Measurements from ENCODE around the gene MCTP1. TPM values are rescaled to one million over a fixed set of nuclear protein-coding genes. Genes with fewer than 3 reads are reported as not detected.

MCTP1 gene
- total RNA-seq, 1 experiment from 2014 or later, result 0.41 TPM

DNA sequence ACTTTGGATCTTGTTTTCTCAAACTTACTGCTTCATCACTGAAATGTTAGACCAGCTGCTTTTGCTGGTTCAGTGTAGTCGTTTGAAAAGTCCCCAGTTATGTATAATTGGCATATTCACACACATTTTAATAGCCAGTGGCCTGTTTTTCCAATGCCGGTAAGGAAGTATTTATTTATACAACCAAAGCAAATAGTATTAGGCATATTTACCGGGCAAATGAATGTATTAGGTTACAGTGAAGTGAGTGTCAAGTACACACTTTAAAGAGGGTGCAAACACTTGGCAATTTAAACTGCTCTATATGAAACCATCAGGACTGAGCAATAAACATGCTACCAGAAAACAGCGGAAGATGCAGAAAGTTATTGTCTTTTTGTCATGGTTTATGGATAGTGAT is 242.9 kb downstream of the MCTP1 start:
- no peaks in the 10 kb centered on the region for H3K4me1 ChIP-seq (ENCODE audit: low read length)
- H3K9ac ChIP-seq (ENCODE audit: low read length), result no peak overlapping the region
- H3K9me3 ChIP-seq (ENCODE audit: low read length), result no peaks in the 10 kb centered on the region
- no peak overlapping the region for H3K27ac ChIP-seq (ENCODE audit: low read length)
- no peak overlapping the region for H2AFZ ChIP-seq (ENCODE audit: low read length)
- 0 out of 2 replicates have a peak, but pooled peaks cover 4% of the 10 kb centered on the region for H3K9me2 ChIP-seq (replicated peaks; ENCODE audit: insufficient read depth, low read length)
- no peak for DNase-seq
- H3K4me2 ChIP-seq (ENCODE audit: low read depth, low read length, poor library complexity, severe bottlenecking), result no peak overlapping the region
- H3K27me3 ChIP-seq (ENCODE audit: low read length), result no peaks in the 10 kb centered on the region
- no peaks in the 10 kb centered on the region for H4K20me1 ChIP-seq (ENCODE audit: insufficient read depth, low read depth, low read length)
- H3K36me3 ChIP-seq (ENCODE audit: insufficient read depth, low read length), result no peaks in the 10 kb centered on the region
- H3K79me2 ChIP-seq (ENCODE audit: low read length), result no peaks in the 10 kb centered on the region
- no peak overlapping the region for H3K4me3 ChIP-seq (ENCODE audit: low read length)

DNA sequence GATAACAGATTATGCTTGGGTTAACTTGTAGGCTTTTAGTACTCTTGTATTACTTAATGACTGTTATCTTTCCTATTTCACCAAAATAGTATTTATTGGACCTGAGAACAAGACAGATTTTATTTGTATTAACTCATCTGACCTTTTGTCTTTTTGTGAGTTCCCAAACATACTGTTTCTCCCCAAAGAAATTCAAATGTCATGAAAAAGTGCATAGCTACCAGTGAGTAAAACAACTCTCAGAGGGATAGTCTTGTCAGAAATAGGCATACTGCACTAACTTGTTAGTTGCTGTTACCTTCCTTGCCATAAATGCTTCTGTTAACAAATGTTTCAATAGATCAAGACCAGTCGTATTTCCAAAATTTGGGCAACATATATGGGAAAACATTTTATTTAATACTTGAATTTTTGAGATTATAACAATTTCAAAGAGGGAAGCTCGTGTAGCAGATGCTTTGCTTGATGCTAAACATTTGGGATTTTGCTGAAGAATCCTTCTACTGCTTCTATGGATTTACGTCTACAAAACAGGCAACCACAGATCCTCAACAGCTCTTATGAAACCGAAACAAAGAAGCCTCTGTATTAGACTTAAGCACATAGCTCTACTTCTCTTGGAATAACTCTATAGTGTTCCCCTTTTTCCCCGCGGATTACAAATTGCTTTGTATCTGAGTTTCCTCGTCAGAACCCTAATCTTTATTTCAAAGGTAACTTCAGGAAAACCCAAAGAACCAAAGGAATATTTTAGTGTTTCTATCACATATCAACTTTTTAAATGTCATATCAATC is 248.8 kb downstream of the MCTP1 start:
- DNase-seq, result no peak
- H3K9ac ChIP-seq (ENCODE audit: low read length), result no peak overlapping the region
- no peaks in the 10 kb centered on the region for H3K4me1 ChIP-seq (ENCODE audit: low read length)
- no peaks in the 10 kb centered on the region for H3K9me2 ChIP-seq (replicated peaks; ENCODE audit: insufficient read depth, low read length)
- H3K4me2 ChIP-seq (ENCODE audit: low read depth, low read length, poor library complexity, severe bottlenecking), result no peak overlapping the region
- H4K20me1 ChIP-seq (ENCODE audit: insufficient read depth, low read depth, low read length), result no peaks in the 10 kb centered on the region
- H3K79me2 ChIP-seq (ENCODE audit: low read length), result no peaks in the 10 kb centered on the region
- no peaks in the 10 kb centered on the region for H3K9me3 ChIP-seq (ENCODE audit: low read length)
- H3K27me3 ChIP-seq (ENCODE audit: low read length), result no peaks in the 10 kb centered on the region
- H3K4me3 ChIP-seq (ENCODE audit: low read length), result no peak overlapping the region
- no peaks in the 10 kb centered on the region for H3K36me3 ChIP-seq (ENCODE audit: insufficient read depth, low read length)
- H3K27ac ChIP-seq (ENCODE audit: low read length), result no peak overlapping the region
- no peak overlapping the region for H2AFZ ChIP-seq (ENCODE audit: low read length)

GRCh38 chr5:95032801-95033200 is 252.1 kb downstream of the MCTP1 start:
- Histone ChIP-seq H3K9ac (ENCODE audit: low read length) (no peak overlapping the region), H3K27me3 (ENCODE audit: low read length) (no peaks in the 10 kb centered on the region), H3K4me1 (ENCODE audit: low read length) (no peaks in the 10 kb centered on the region), H3K9me2 (replicated peaks; ENCODE audit: insufficient read depth, low read length) (no peaks in the 10 kb centered on the region), H2AFZ (ENCODE audit: low read length) (no peak overlapping the region), H3K4me3 (ENCODE audit: low read length) (no peak overlapping the region), H3K27ac (ENCODE audit: low read length) (no peak overlapping the region), H3K4me2 (ENCODE audit: low read depth, low read length, poor library complexity, severe bottlenecking) (no peak overlapping the region), H3K36me3 (ENCODE audit: insufficient read depth, low read length) (no peaks in the 10 kb centered on the region), H3K79me2 (ENCODE audit: low read length) (no peaks in the 10 kb centered on the region), H3K9me3 (ENCODE audit: low read length) (no peaks in the 10 kb centered on the region), H4K20me1 (ENCODE audit: insufficient read depth, low read depth, low read length) (no peaks in the 10 kb centered on the region)
- DNase-seq, result no peak

DNA sequence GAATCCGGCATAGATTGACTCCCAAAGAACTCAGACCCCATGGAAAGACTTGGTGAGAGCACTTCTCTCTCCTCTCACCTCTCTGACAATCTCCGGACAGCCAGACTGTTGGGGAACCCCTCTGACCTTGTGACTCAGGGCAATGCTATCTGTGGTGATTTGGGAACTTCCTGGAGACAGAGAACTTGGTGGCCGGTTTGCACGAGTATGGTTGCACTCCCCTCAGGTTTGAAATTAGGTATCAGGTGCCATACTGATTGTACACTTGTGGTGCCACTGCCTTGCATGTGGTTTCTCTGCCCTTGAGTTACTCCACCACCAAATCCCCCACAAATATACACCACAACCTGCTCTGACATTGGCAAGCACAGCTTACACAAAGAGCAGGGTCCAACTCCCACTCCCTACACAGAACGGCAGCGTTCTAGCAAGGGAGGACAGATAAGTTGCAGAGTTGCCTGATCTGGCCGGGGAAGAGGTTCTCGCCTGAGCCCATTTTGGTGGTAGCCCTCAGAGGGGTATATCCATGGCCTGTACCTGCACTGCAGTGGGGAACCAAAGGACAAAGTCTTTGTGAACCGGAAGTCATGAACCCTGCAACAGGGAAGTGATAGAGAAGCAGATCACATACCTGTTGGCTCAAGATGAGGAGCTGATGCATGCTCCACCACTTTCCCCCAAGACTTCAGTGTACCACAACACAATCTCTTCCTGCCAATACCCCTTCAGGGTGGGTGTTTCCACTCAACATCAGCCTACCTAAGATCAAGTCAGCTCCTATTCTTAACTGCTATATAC is 255.1 kb downstream of the MCTP1 start:
- Histone ChIP-seq H3K27me3 (ENCODE audit: low read length) (no peaks in the 10 kb centered on the region), H3K79me2 (ENCODE audit: low read length) (no peaks in the 10 kb centered on the region), H3K4me3 (ENCODE audit: low read length) (no peak overlapping the region), H3K27ac (ENCODE audit: low read length) (no peak overlapping the region), H3K4me1 (ENCODE audit: low read length) (no peaks in the 10 kb centered on the region), H3K36me3 (ENCODE audit: insufficient read depth, low read length) (no peaks in the 10 kb centered on the region), H3K9ac (ENCODE audit: low read length) (no peak overlapping the region), H3K4me2 (ENCODE audit: low read depth, low read length, poor library complexity, severe bottlenecking) (no peak overlapping the region), H3K9me2 (replicated peaks; ENCODE audit: insufficient read depth, low read length) (no peaks in the 10 kb centered on the region), H3K9me3 (ENCODE audit: low read length) (no peaks in the 10 kb centered on the region), H4K20me1 (ENCODE audit: insufficient read depth, low read depth, low read length) (no peaks in the 10 kb centered on the region), H2AFZ (ENCODE audit: low read length) (no peak overlapping the region)
- no peak for DNase-seq

DNA sequence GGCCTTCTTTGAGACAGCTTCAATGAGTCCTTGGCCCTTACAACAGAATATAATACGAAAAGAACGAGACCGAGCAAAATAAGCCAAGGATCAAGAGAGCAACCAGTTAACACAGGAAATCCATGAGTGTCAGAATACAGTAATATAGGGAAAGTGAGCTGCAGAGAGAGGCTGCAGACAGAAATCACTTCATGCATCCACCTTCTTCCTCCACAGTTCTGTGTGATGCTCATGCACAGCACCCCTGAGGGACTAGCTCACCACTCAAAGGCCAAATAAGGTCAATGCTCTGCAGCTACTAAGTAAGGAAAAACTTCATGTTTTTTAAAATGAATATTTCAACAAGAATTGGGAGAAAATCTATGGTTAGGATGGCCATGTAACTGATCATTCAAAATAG is 257.1 kb downstream of the MCTP1 start:
- Histone ChIP-seq H3K36me3 (ENCODE audit: insufficient read depth, low read length) (no peaks in the 10 kb centered on the region), H3K9me3 (ENCODE audit: low read length) (no peaks in the 10 kb centered on the region), H2AFZ (ENCODE audit: low read length) (no peak overlapping the region), H3K79me2 (ENCODE audit: low read length) (no peaks in the 10 kb centered on the region), H3K27ac (ENCODE audit: low read length) (no peak overlapping the region), H3K9ac (ENCODE audit: low read length) (no peak overlapping the region), H3K4me1 (ENCODE audit: low read length) (no peaks in the 10 kb centered on the region), H3K9me2 (replicated peaks; ENCODE audit: insufficient read depth, low read length) (no peaks in the 10 kb centered on the region), H3K4me3 (ENCODE audit: low read length) (no peak overlapping the region), H4K20me1 (ENCODE audit: insufficient read depth, low read depth, low read length) (no peaks in the 10 kb centered on the region), H3K27me3 (ENCODE audit: low read length) (no peaks in the 10 kb centered on the region), H3K4me2 (ENCODE audit: low read depth, low read length, poor library complexity, severe bottlenecking) (no peak overlapping the region)
- no peak for DNase-seq

GRCh38 chr5:95027151-95027721 is 257.7 kb downstream of the MCTP1 start:
- Histone ChIP-seq H3K4me1 (ENCODE audit: low read length) (no peaks in the 10 kb centered on the region), H3K36me3 (ENCODE audit: insufficient read depth, low read length) (no peaks in the 10 kb centered on the region), H2AFZ (ENCODE audit: low read length) (no peak overlapping the region), H3K27ac (ENCODE audit: low read length) (no peak overlapping the region), H3K9me3 (ENCODE audit: low read length) (no peaks in the 10 kb centered on the region), H3K4me2 (ENCODE audit: low read depth, low read length, poor library complexity, severe bottlenecking) (no peak overlapping the region), H3K9me2 (replicated peaks; ENCODE audit: insufficient read depth, low read length) (no peaks in the 10 kb centered on the region), H3K79me2 (ENCODE audit: low read length) (no peaks in the 10 kb centered on the region), H4K20me1 (ENCODE audit: insufficient read depth, low read depth, low read length) (no peaks in the 10 kb centered on the region), H3K4me3 (ENCODE audit: low read length) (no peak overlapping the region), H3K9ac (ENCODE audit: low read length) (no peak overlapping the region), H3K27me3 (ENCODE audit: low read length) (no peaks in the 10 kb centered on the region)
- no peak for DNase-seq

DNA sequence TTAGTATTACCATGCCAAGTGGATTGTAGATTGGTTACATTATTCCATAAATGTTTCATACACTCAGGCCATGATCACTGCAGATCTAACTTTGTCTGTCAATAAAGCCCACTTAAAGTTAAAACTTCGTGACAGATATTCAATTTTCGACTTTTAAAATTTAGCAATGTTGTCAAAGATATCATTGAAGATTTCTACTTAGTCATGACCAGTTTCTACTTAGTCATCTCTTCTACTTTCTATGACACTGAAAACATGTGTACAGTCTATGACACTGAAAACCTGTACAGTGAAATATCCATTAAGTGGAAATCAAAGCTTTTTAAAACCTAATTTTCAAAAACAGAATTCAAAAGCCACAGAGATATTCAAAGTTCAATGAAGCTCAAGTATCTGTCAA is 258.2 kb downstream of the MCTP1 start:
- Histone ChIP-seq H3K9me3 (ENCODE audit: low read length) (no peaks in the 10 kb centered on the region), H3K27me3 (ENCODE audit: low read length) (no peaks in the 10 kb centered on the region), H3K79me2 (ENCODE audit: low read length) (no peaks in the 10 kb centered on the region), H3K4me3 (ENCODE audit: low read length) (no peak overlapping the region), H3K9me2 (replicated peaks; ENCODE audit: insufficient read depth, low read length) (no peaks in the 10 kb centered on the region), H3K36me3 (ENCODE audit: insufficient read depth, low read length) (no peaks in the 10 kb centered on the region), H3K4me1 (ENCODE audit: low read length) (no peaks in the 10 kb centered on the region), H2AFZ (ENCODE audit: low read length) (no peak overlapping the region), H4K20me1 (ENCODE audit: insufficient read depth, low read depth, low read length) (no peaks in the 10 kb centered on the region), H3K27ac (ENCODE audit: low read length) (no peak overlapping the region), H3K9ac (ENCODE audit: low read length) (no peak overlapping the region), H3K4me2 (ENCODE audit: low read depth, low read length, poor library complexity, severe bottlenecking) (no peak overlapping the region)
- DNase-seq, result no peak

- Histone ChIP-seq H3K4me1 (ENCODE audit: low read length) (no peaks in the 10 kb centered on the region), H2AFZ (ENCODE audit: low read length) (no peak overlapping the region), H4K20me1 (ENCODE audit: insufficient read depth, low read depth, low read length) (no peaks in the 10 kb centered on the region), H3K9me2 (replicated peaks; ENCODE audit: insufficient read depth, low read length) (no peaks in the 10 kb centered on the region), H3K27ac (ENCODE audit: low read length) (no peak overlapping the region), H3K79me2 (ENCODE audit: low read length) (no peaks in the 10 kb centered on the region), H3K27me3 (ENCODE audit: low read length) (no peaks in the 10 kb centered on the region), H3K36me3 (ENCODE audit: insufficient read depth, low read length) (no peaks in the 10 kb centered on the region), H3K9me3 (ENCODE audit: low read length) (no peaks in the 10 kb centered on the region), H3K4me3 (ENCODE audit: low read length) (no peak overlapping the region), H3K9ac (ENCODE audit: low read length) (no peak overlapping the region), H3K4me2 (ENCODE audit: low read depth, low read length, poor library complexity, severe bottlenecking) (no peak overlapping the region)
- no peak for DNase-seq
These were observed 261.8 kb downstream of the MCTP1 start for GRCh38 chr5:95022967-95023695.

All from Karpas-422 (cell line).